Measurements from ENCODE around the gene CDK19. TPM values are rescaled to one million over a fixed set of nuclear protein-coding genes. Genes with fewer than 3 reads are reported as not detected.
A peak's percentile ranks its signal among the peaks of the same experiment; 100 is the strongest.

CDK19 gene
- polyA plus RNA-seq, 1 of the 3 experiments (the other 2 are of a cell fraction), result 6.5 TPM

DNA sequence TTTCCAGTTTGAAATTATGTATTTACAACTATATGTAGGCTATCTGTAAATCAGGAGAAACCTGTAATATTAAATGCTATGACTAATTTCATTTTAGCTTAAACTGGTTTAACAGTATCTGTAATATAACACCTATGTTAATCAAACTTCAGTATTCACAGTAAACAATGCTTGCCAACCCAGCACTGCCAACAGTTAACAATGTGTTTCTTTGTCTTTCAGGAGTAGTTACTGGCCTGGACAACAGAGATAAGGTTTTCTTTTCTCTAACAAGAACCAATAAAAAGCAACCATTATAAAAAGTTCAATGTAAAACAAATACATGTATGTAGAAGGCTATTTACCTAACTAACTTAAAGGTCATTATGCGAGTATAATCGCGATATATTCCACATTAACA lies 158.8 kb downstream of the CDK19 start (continued):
- TF ChIP-seq RCOR1 (IDR thresholded peaks at IDR 0.05; ENCODE audit: low read length) (no peak), FOXJ3 (CRISPR knock-in tag; IDR thresholded peaks at IDR 0.05) (no peak)

DNA sequence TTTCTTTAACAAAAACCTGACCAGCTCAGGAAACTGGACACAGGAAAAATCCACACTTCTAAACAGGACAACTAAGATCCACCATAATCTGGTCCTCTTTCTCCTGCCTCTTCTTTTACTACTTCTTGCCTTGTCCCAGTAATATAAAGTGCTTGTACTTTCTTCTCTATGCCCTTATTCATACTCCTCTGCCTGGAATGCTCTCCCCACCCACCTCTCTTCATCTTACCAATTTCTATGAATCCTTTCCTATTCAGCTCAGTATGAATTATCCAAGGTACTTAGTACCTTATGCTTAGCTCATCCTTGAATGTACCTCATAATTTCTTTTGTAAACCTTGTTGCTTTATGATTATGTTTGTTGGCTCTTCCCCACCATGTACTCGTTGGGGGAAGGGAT lies 159.4 kb downstream of the CDK19 start:
- POLR2A ChIA-PET, result no interaction called here
- H3K9me3 ChIP-seq, result no peaks in the 10 kb centered on the region
- H3K27me3 ChIP-seq (ENCODE audit: insufficient read depth), result no peaks in the 10 kb centered on the region
- no peaks in the 10 kb centered on the region for H3K79me2 ChIP-seq (ENCODE audit: insufficient read depth)
- WGBS (ENCODE audit: low lambda C conversion rate), result 97% methylated on average over 1 of the region's 1 CpG
- H3K4me2 ChIP-seq, result no peak overlapping the region
- peaks cover 0 to 6% of the 10 kb centered on the region in 2 experiments; a peak in 1 of 4 replicates for H3K4me1 ChIP-seq (ENCODE audit: control insufficient read depth in 1 of 2, insufficient read depth in 2 of 2, low read depth in 1 of 2, low read length in 1 of 2)
- H3K27ac ChIP-seq (ENCODE audit: low read depth in 2 of 2, low read length in 1 of 2), result no peak overlapping the region
- no peaks in the 10 kb centered on the region for H3K9me2 ChIP-seq
- no peaks in the 10 kb centered on the region for H4K20me1 ChIP-seq (ENCODE audit: insufficient read depth)
- H3K36me3 ChIP-seq (replicated peaks in 1 of 2; ENCODE audit: control insufficient read depth in 1 of 2, insufficient read depth in 2 of 2, low read length in 1 of 2), result no peaks in the 10 kb centered on the region
- no peak overlapping the region for H3K4me3 ChIP-seq (ENCODE audit: low read depth in 2 of 2, low read length in 1 of 2)
- CTCF ChIA-PET, result interaction anchor here (0.9 to 1.4 kb wide), 2 partner anchors 15 to 127 kb away, joined by 3 to 4 read pairs; no protein-coding TSS in a partner anchor
- peaks cover 10% of the 10 kb centered on the region for H3F3A ChIP-seq (replicated peaks; ENCODE audit: insufficient read depth)
- TF ChIP-seq EZH2phosphoT487 (IDR thresholded peaks at IDR 0.05; ENCODE audit: borderline replicate concordance, low read depth), result no peak
- no peak for TF ChIP-seq YY1 (IDR thresholded peaks at IDR 0.05; ENCODE audit: low read depth)
- TF ChIP-seq GABPA (IDR thresholded peaks at IDR 0.05; ENCODE audit: low read depth), result no peak
- TF ChIP-seq TCF12 (IDR thresholded peaks at IDR 0.05), result no peak
- TF ChIP-seq, protein P1, sequence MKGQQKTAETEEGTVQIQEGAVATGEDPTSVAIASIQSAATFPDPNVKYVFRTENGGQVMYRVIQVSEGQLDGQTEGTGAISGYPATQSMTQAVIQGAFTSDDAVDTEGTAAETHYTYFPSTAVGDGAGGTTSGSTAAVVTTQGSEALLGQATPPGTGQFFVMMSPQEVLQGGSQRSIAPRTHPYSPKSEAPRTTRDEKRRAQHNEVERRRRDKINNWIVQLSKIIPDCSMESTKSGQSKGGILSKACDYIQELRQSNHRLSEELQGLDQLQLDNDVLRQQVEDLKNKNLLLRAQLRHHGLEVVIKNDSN (IDR thresholded peaks at IDR 0.05; ENCODE audit: borderline replicate concordance, low read depth), result no peak
- TF ChIP-seq, protein P2, sequence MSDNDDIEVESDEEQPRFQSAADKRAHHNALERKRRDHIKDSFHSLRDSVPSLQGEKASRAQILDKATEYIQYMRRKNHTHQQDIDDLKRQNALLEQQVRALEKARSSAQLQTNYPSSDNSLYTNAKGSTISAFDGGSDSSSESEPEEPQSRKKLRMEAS (IDR thresholded peaks at IDR 0.05; ENCODE audit: low read depth), result no peak
- TF ChIP-seq SIN3A (IDR thresholded peaks at IDR 0.05; ENCODE audit: borderline replicate concordance, low read depth, low read length), result no peak
- no peak for TF ChIP-seq NFIC (IDR thresholded peaks at IDR 0.05; ENCODE audit: borderline replicate concordance)
- no peak for TF ChIP-seq RXRA (IDR thresholded peaks at IDR 0.05; ENCODE audit: borderline replicate concordance, low read depth)
- no peak for TF ChIP-seq TEAD4 (IDR thresholded peaks at IDR 0.05; ENCODE audit: borderline replicate concordance, insufficient read depth)
- no peak for TF ChIP-seq IRF3 (IDR thresholded peaks at IDR 0.05; ENCODE audit: low read depth, low read length)
- no peak overlapping the region for H3K9ac ChIP-seq
- DNase-seq, result no peak
- no peak overlapping the region for H2AFZ ChIP-seq (ENCODE audit: low read depth)

DNA sequence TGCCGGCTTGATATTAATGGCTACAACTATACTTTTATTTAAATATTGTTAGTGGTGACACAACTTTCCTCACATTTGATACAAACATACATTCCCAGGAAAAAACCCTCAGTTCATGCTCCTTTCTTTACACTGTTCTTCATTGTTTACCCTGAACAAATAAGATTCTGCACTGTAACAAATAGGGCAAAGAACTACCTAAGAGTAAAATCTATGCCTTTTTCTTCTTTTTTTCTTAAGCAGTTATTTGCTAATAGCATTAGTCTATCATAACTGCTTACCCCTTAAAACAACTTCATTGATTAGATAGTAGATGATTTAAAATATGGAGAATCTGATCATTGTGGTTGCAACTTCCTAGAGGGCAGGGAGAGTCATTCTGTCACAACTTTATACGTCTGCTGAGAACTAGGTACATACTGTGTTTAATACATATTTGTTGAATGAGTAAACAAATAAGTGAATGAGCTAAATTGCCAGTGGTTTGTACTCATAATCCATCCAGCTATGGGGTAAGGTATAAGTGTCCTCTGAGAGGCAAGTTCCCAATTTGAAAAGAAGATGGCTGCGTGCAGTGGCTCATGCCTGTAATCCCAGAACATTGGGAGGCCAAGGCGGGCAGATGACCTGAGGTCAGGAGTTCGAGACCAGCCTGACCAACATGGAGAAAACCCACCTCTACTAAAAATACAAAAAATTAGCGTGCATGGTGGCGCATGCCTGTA lies 161.0 kb downstream of the CDK19 start:
- Histone ChIP-seq H2AFZ (ENCODE audit: low read depth) (no peak overlapping the region), H3K9ac (no peak overlapping the region), H3K4me2 (no peak overlapping the region), H3K4me1 (ENCODE audit: control insufficient read depth in 1 of 2, insufficient read depth in 2 of 2, low read depth in 1 of 2, low read length in 1 of 2) (peaks cover 6% of the 10 kb centered on the region in 2 experiments; a peak in 2 of 4 replicates), H3K27ac (ENCODE audit: low read depth in 2 of 2, low read length in 1 of 2) (peak overlapping the region in 1 of 2 experiments; percentile 68; a peak in 2 of 4 replicates), H3K9me2 (no peaks in the 10 kb centered on the region; the same call in 1 of the 2 replicates), H3K36me3 (replicated peaks in 1 of 2; ENCODE audit: control insufficient read depth in 1 of 2, insufficient read depth in 2 of 2, low read length in 1 of 2) (no peaks in the 10 kb centered on the region), H3F3A (replicated peaks; ENCODE audit: insufficient read depth) (peaks cover 10% of the 10 kb centered on the region), H3K9me3 (no peaks in the 10 kb centered on the region), H3K27me3 (ENCODE audit: insufficient read depth) (no peaks in the 10 kb centered on the region), H3K79me2 (ENCODE audit: insufficient read depth) (no peaks in the 10 kb centered on the region), H4K20me1 (ENCODE audit: insufficient read depth) (no peaks in the 10 kb centered on the region), H3K4me3 (ENCODE audit: low read depth in 2 of 2, low read length in 1 of 2) (no peak overlapping the region)
- CTCF ChIA-PET, result no interaction called here
- POLR2A ChIA-PET, result interaction anchor here (0.9 kb wide), 1 partner anchor 220 kb away, joined by 3 read pairs; the partner anchor contains the start of gene AMD1
- TF ChIP-seq EZH2phosphoT487 (IDR thresholded peaks at IDR 0.05; ENCODE audit: borderline replicate concordance, low read depth) (no peak), FOXJ3 (CRISPR knock-in tag; IDR thresholded peaks at IDR 0.05) (no peak), TCF12 (IDR thresholded peaks at IDR 0.05) (no peak), CHD2 (IDR thresholded peaks at IDR 0.05; ENCODE audit: low read length, partially characterized antibody) (no peak), GATA2 (CRISPR knock-in tag; IDR thresholded peaks at IDR 0.05) (no peak), CTCF (IDR thresholded peaks at IDR 0.05) (no peak), MXI1 (IDR thresholded peaks at IDR 0.05; ENCODE audit: low read depth, low read length) (no peak)
- TF ChIP-seq, protein P1 (IDR thresholded peaks at IDR 0.05; ENCODE audit: borderline replicate concordance, low read depth), result no peak
- TF ChIP-seq, protein P3, sequence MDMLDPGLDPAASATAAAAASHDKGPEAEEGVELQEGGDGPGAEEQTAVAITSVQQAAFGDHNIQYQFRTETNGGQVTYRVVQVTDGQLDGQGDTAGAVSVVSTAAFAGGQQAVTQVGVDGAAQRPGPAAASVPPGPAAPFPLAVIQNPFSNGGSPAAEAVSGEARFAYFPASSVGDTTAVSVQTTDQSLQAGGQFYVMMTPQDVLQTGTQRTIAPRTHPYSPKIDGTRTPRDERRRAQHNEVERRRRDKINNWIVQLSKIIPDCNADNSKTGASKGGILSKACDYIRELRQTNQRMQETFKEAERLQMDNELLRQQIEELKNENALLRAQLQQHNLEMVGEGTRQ (IDR thresholded peaks at IDR 0.05; ENCODE audit: borderline replicate concordance, low read depth, low read length), result no peak
- no peak for DNase-seq
- 87% methylated on average over 7 of the region's 7 CpGs for WGBS (ENCODE audit: low lambda C conversion rate)

Data from SK-N-SH (cell line).